GM12874 (cell line): Measurements from ENCODE around the gene MERTK.

ENCODE experiments used
- CTCF ChIP-seq: IDR thresholded peaks from 2 replicates; pipeline ENCODE4 v1.5.1; 2011; ENCODE audit warnings: low read depth, mild to moderate bottlenecking, control low read depth, low read length, moderate library complexity; ENCODE audit not compliant: insufficient read depth

MERTK gene

GRCh38 chr2:111975819-111976218 is 77.4 kb downstream of the MERTK start:
- no peak for TF ChIP-seq CTCF

GRCh38 chr2:111977240-111977639 is 78.8 kb downstream of the MERTK start:
- TF ChIP-seq CTCF, result no peak

GRCh38 chr2:111978452-111979170 is 80.2 kb downstream of the MERTK start:
- TF ChIP-seq CTCF, result no peak

GRCh38 chr2:111981666-111982065 is 83.3 kb downstream of the MERTK start:
- no peak for TF ChIP-seq CTCF

GRCh38 chr2:111982822-111983221 is 84.4 kb downstream of the MERTK start:
- TF ChIP-seq CTCF, result no peak

DNA sequence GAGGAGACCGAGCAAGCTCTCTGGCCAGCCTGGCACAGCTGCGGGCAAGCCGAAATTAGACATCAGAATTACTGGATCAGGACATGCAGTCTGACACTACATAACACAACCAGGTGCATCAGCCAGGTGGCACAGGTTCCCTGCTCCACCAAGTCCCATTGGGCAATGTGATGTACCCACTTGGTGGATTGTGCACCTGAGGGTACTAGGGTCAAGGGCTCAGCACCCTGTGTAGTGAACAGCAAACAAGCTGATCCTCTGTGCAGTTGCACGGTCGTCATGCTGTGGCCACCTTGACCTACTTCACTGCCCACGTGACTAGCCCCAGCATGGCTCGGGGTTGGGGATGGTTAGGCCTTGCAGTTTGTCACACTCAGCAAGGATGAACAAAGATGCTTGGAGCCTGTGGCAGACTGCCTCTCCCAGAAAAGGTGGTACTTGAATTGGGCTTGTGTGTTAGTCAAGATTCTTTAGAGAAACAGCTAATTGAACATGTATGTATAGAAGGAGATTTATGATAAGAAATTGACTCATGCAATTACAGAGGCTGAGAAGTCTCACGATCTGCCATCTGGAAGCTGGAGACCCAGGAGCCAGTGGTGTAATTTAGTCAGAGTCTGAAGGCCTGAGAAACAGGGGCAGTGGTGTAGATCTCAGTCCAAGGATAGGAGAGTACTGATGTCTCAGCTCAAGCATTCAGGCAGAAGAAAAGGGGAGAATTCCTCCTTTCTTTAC is 85.2 kb downstream of the MERTK start:
- TF ChIP-seq CTCF, result no peak

DNA sequence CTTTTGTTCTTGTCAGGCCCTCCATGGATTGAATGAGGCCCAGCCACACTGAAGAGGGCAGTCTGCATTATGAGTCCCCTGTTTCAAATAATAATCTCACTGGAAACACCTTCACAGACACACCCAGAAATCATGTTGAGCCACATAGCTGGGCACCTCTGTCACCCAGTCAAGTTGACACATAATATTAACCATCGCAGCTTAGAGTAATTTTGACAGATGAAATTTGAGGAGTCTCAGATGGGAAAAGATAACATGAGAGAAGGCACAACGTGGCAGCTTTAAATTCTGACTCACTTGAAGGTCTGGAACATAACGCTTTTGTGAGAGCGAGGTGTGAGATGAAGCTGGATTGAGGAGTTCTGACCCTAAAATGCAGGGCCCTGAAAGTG is 85.8 kb downstream of the MERTK start:
- no peak for TF ChIP-seq CTCF
